Liver (tissue), 9 donors: ENCODE measurements around the gene DOCK10. TPM values are rescaled to one million over a fixed set of nuclear protein-coding genes. Genes with fewer than 3 reads are reported as not detected.

Source experiments
- DNase-seq: peaks from one replicate; pipeline ENCODE4 v3.0.0-alpha.2; 2017; ENCODE audit warnings: low spot score
- H3K27ac ChIP-seq, 2 donors: one replicate each; pipeline ENCODE4 v1.7.0; 2013; ENCODE audit warnings: inconsistent platforms in 2 of 2, low read length in 2 of 2, control low read depth in 1 of 2, low read depth in 1 of 2, mild to moderate bottlenecking in 1 of 2
- H3K27me3 ChIP-seq, 4 donors: one replicate each; pipeline versions ENCODE4 v1.6.1 to v1.7.0; 2013; ENCODE audit warnings: low read length in 3 of 4, inconsistent platforms in 1 of 4, mild to moderate bottlenecking in 1 of 4, moderate library complexity in 1 of 4; ENCODE audit not compliant: control insufficient read depth in 4 of 4, insufficient read depth in 4 of 4
- H3K36me3 ChIP-seq, 4 donors: one replicate each; pipeline versions ENCODE4 v1.6.1 to v1.7.0; 2013; ENCODE audit warnings: low read length in 3 of 4, mild to moderate bottlenecking in 3 of 4, low read depth in 1 of 4, moderate library complexity in 1 of 4; ENCODE audit not compliant: control insufficient read depth in 4 of 4, insufficient read depth in 3 of 4
- H3K4me1 ChIP-seq, 4 donors: one replicate each; pipeline versions ENCODE4 v1.6.1 to v1.7.0; 2013; ENCODE audit warnings: low read length in 3 of 4, mild to moderate bottlenecking in 3 of 4, moderate library complexity in 1 of 4; ENCODE audit not compliant: control insufficient read depth in 4 of 4, insufficient read depth in 4 of 4
- H3K4me3 ChIP-seq, 3 donors: one replicate each; pipeline versions ENCODE4 v1.6.1 to v1.7.0; 2013; ENCODE audit warnings: low read length in 3 of 3, control low read depth in 1 of 3, low read depth in 1 of 3, mild to moderate bottlenecking in 1 of 3
- H3K9ac ChIP-seq, 2 donors: one replicate each; pipeline ENCODE4 v1.7.0; 2013; ENCODE audit warnings: low read length in 2 of 2, mild to moderate bottlenecking in 2 of 2, moderate library complexity in 2 of 2, control low read depth in 1 of 2, low read depth in 1 of 2
- H3K9me3 ChIP-seq, 4 donors: one replicate each; pipeline versions ENCODE4 v1.6.1 to v1.7.0; 2013; ENCODE audit warnings: low read length in 3 of 4; ENCODE audit not compliant: control insufficient read depth in 4 of 4
- FOXA1 ChIP-seq: IDR thresholded peaks from 2 replicates; pipeline ENCODE4 v1.6.1; 2016; ENCODE audit warnings: antibody characterized with exemption
- GABPA ChIP-seq, 2 donors: IDR thresholded peaks in 1 of 2; conservative IDR thresholded peaks in 1 of 2; 2 replicates each; pipeline ENCODE4 v1.6.1; 2016; ENCODE audit warnings: antibody characterized with exemption in 2 of 2, mild to moderate bottlenecking in 1 of 2, moderate library complexity in 1 of 2
- JUND ChIP-seq, 2 donors: IDR thresholded peaks; 2 replicates each; pipeline ENCODE4 v1.6.1; 2016; ENCODE audit warnings: antibody characterized with exemption in 2 of 2
- NR2F2 ChIP-seq: IDR thresholded peaks from 2 replicates; pipeline ENCODE4 v1.6.1; 2016; ENCODE audit warnings: antibody characterized with exemption
- SP1 ChIP-seq: IDR thresholded peaks from 2 replicates; pipeline ENCODE4 v1.6.1; 2018; ENCODE audit warnings: antibody characterized with exemption, mild to moderate bottlenecking
- TAF1 ChIP-seq: conservative IDR thresholded peaks from 2 replicates; pipeline ENCODE4 v1.6.1; 2016; ENCODE audit warnings: antibody characterized with exemption, mild to moderate bottlenecking
- YY1 ChIP-seq: IDR thresholded peaks from 2 replicates; pipeline ENCODE4 v1.6.1; 2016; ENCODE audit warnings: antibody characterized with exemption, mild to moderate bottlenecking
- WGBS: extraction: QIAGEN DNeasy Blood & Tissue Kit; methylation state at CpG from one replicate; pipeline ENCODE4 v1.1.7; 2013; 5-methylcytosine and 5-hydroxymethylcytosine counted together
- polyA plus RNA-seq, 2 donors: library from polyadenylated mRNA; stranded (reverse) in 1 of 2; unstranded in 1 of 2; fragments of 200-250 nt in 1 of 2; fragments of >200 nt in 1 of 2; fragmentation: Nextera tagmentation in 1 of 2; extraction: Ambion mirVana in 1 of 2; gene quantifications; one replicate each; pipeline versions ENCODE4 v1.2.1 to v1.2.3, GENCODE V29; 2013 to 2015
- total RNA-seq, 2 donors: library from RNA; depleted of rRNA; stranded (reverse); fragments of >200 nt; gene quantifications; one replicate each; pipeline ENCODE4 v1.2.3, GENCODE V29; 2014
- TF ChIP-seq, protein P1 (sequence below): fragments of 150-350 bp; IDR thresholded peaks from 2 replicates; pipeline ENCODE4 v1.5.1; 2017; ENCODE audit warnings: improper control_type of control experiment, low read depth, low read length; ENCODE audit not compliant: missing input control
- TF ChIP-seq, protein P2 (sequence below): IDR thresholded peaks from 2 replicates; pipeline ENCODE4 v1.6.1; 2016; ENCODE audit warnings: antibody characterized with exemption
- TF ChIP-seq, protein P3 (sequence below): IDR thresholded peaks from 2 replicates; pipeline ENCODE4 v1.6.1; 2016; ENCODE audit warnings: antibody characterized with exemption
- donor health status: healthy.
- donor health status: healthy.
- donor health status: healthy.
- donor health status: healthy.
- donor health status: healthy.

The DOCK10 gene
- total and polyA plus RNA-seq, 4 donors, result 1.2 to 15.3 (median 6.8) TPM

DNA sequence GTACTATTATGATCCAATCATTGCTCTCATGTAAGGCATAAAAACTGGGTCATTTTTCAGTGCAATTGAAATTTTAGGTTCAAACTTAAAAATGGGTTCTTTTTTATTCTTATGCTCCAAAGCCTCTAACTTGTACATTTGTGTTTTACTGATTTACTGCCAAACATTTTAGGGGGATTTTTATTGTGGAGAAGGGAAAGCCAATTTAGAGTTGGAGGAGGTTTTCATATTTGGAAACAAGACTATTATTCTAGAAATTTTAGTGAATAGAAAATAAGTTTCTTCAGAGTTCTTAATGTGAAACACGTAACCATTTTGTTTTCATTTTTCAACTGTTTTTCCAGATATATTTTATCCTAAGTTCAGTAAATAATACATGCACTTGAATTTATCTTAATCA lies 138.6 kb downstream of the DOCK10 start:
- DNase-seq, result no peak
- H3K9me3 ChIP-seq, result no peaks in the 10 kb centered on the region
- H3K36me3 ChIP-seq, result no peaks in the 10 kb centered on the region
- no peaks in the 10 kb centered on the region for H3K27me3 ChIP-seq
- no peak overlapping the region for H3K27ac ChIP-seq
- WGBS, result 94% methylated on average over 1 of the region's 1 CpG
- no peak overlapping the region for H3K4me3 ChIP-seq
- TF ChIP-seq, protein P1, sequence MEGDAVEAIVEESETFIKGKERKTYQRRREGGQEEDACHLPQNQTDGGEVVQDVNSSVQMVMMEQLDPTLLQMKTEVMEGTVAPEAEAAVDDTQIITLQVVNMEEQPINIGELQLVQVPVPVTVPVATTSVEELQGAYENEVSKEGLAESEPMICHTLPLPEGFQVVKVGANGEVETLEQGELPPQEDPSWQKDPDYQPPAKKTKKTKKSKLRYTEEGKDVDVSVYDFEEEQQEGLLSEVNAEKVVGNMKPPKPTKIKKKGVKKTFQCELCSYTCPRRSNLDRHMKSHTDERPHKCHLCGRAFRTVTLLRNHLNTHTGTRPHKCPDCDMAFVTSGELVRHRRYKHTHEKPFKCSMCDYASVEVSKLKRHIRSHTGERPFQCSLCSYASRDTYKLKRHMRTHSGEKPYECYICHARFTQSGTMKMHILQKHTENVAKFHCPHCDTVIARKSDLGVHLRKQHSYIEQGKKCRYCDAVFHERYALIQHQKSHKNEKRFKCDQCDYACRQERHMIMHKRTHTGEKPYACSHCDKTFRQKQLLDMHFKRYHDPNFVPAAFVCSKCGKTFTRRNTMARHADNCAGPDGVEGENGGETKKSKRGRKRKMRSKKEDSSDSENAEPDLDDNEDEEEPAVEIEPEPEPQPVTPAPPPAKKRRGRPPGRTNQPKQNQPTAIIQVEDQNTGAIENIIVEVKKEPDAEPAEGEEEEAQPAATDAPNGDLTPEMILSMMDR, result no peak
- TF ChIP-seq TAF1 (no peak), JUND (IDR thresholded peaks at IDR 0.05) (no peak), SP1 (no peak), NR2F2 (no peak), GABPA (IDR thresholded peaks at IDR 0.05 in 1 of 2, conservative IDR thresholded peaks at IDR 0.05 in 1 of 2) (no peak), FOXA1 (no peak)
- TF ChIP-seq, protein P2, sequence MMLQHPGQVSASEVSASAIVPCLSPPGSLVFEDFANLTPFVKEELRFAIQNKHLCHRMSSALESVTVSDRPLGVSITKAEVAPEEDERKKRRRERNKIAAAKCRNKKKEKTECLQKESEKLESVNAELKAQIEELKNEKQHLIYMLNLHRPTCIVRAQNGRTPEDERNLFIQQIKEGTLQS, result no peak
- TF ChIP-seq, protein P3, sequence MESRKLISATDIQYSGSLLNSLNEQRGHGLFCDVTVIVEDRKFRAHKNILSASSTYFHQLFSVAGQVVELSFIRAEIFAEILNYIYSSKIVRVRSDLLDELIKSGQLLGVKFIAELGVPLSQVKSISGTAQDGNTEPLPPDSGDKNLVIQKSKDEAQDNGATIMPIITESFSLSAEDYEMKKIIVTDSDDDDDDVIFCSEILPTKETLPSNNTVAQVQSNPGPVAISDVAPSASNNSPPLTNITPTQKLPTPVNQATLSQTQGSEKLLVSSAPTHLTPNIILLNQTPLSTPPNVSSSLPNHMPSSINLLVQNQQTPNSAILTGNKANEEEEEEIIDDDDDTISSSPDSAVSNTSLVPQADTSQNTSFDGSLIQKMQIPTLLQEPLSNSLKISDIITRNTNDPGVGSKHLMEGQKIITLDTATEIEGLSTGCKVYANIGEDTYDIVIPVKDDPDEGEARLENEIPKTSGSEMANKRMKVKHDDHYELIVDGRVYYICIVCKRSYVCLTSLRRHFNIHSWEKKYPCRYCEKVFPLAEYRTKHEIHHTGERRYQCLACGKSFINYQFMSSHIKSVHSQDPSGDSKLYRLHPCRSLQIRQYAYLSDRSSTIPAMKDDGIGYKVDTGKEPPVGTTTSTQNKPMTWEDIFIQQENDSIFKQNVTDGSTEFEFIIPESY, result no peak
- no peak overlapping the region for H3K9ac ChIP-seq
- H3K4me1 ChIP-seq, result no peaks in the 10 kb centered on the region

DNA sequence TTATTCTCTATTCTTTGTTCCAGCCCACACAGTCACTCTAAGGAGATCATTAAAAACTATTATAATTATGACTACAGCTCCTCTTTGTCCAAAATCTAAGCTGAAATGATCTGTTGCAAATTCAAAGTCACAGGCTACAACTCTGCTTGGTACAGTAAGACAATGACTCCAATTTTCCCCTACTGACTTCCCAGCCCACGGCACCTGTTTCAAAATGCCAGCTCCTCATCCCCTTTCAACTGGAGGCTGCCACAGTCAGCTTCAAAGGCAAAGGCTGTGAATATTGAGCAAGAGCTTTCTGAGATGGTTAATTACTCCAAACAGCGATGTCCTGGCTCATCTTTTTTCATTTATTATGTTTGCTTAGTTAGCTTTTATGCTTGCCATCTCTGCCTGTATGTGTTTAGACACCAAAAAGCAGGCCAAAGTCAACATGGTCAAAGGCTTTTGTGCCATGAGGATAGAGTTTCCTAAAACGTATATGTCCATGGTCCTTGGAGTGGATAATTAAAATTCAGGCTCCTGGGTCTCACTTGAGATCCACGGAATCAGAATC lies 141.1 kb downstream of the DOCK10 start:
- WGBS, result 58% methylated on average over 4 of the region's 4 CpGs
- Histone ChIP-seq H3K9ac (no peak overlapping the region), H3K4me1 (no peaks in the 10 kb centered on the region), H3K27ac (no peak overlapping the region), H3K36me3 (no peaks in the 10 kb centered on the region), H3K27me3 (no peaks in the 10 kb centered on the region), H3K9me3 (no peaks in the 10 kb centered on the region), H3K4me3 (no peak overlapping the region)
- DNase-seq, result no peak
- TF ChIP-seq, protein P3, result no peak
- no peak for TF ChIP-seq YY1

DNA sequence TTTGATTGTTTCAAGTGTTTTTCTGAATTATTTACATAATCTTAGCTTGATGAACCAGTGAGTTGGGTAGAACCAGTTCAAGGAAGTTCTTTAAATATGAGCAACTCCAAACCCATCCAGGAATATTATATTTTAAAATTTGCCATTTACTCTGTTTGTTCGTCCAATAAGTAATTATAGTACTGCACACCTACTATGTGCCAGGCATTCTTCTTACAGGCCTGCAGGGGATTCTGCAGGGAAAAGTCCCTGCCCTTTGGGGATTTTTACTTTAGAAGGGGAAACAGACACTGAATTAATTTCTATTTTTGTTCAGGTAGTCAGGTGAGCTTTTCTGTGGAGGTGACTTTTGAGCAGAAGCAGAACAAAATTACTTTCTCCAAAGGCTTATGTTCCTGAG lies 146.9 kb downstream of the DOCK10 start:
- no peaks in the 10 kb centered on the region for H3K36me3 ChIP-seq
- H3K27ac ChIP-seq, result no peak overlapping the region
- H3K9me3 ChIP-seq, result no peaks in the 10 kb centered on the region
- no peaks in the 10 kb centered on the region for H3K4me1 ChIP-seq
- TF ChIP-seq, protein P3, result no peak
- WGBS, result 79% methylated on average over 1 of the region's 1 CpG
- no peak overlapping the region for H3K4me3 ChIP-seq
- no peak overlapping the region for H3K9ac ChIP-seq
- no peaks in the 10 kb centered on the region for H3K27me3 ChIP-seq
- DNase-seq, result no peak
